SU-DHL-6 (cell line): ENCODE measurements around the gene TUBGCP6.
"Not testable (repeated sequence)": the region's sequence is repeated elsewhere in the genome, so short reads cannot be mapped to it uniquely, and the experiment has no call there.

ENCODE experiments used
- H2AFZ ChIP-seq: fragments of 200-600 bp; sonication (generic); 2 replicates; pipeline ENCODE4 v1.6.1; 2014; ENCODE audit warnings: low read depth, mild to moderate bottlenecking, moderate library complexity, mixed read lengths, antibody characterized with exemption, low read length; ENCODE audit not compliant: severe bottlenecking
- H3F3A ChIP-seq: fragments of 200-600 bp; shearing (Covaris generic); 2 replicates; pipeline ENCODE4 v1.6.0; 2016; ENCODE audit warnings: antibody characterized with exemption, mild to moderate bottlenecking; ENCODE audit not compliant: insufficient read depth
- H3K27ac ChIP-seq: fragments of 200-600 bp; sonication (generic); 2 replicates; pipeline ENCODE4 v1.5.1; 2016; ENCODE audit warnings: low read depth, mild to moderate bottlenecking, low read length, moderate library complexity, mixed read lengths
- H3K27me3 ChIP-seq: fragments of 200-600 bp; sonication (generic), shearing (Covaris generic); 2 replicates; pipeline ENCODE4 v1.6.0; 2014; ENCODE audit warnings: mild to moderate bottlenecking, low read length
- H3K36me3 ChIP-seq: fragments of 200-600 bp; sonication (generic); 2 replicates; pipeline ENCODE4 v1.6.1; 2014; ENCODE audit warnings: mild to moderate bottlenecking, low read length, mixed read lengths
- H3K4me2 ChIP-seq: fragments of 300-600, 200-600 bp; shearing (Covaris generic), sonication (generic); 2 replicates; pipeline ENCODE4 v1.6.0; 2014; ENCODE audit warnings: low read length, low read depth, mild to moderate bottlenecking; ENCODE audit not compliant: poor library complexity, severe bottlenecking
- H3K4me3 ChIP-seq: fragments of 200-600 bp; sonication (generic); 2 replicates; pipeline ENCODE4 v1.5.1; 2014; ENCODE audit warnings: antibody characterized with exemption, low read length, mild to moderate bottlenecking, mixed read lengths; ENCODE audit not compliant: insufficient read depth, poor library complexity, severe bottlenecking
- H3K79me2 ChIP-seq: fragments of 200-600 bp; sonication (generic); 2 replicates; pipeline ENCODE4 v1.6.1; 2014; ENCODE audit warnings: mild to moderate bottlenecking, low read length, moderate library complexity; ENCODE audit not compliant: insufficient read depth
- H3K9ac ChIP-seq: fragments of 200-600 bp; sonication (generic); 2 replicates; pipeline ENCODE4 v1.7.0; 2014; ENCODE audit warnings: mild to moderate bottlenecking, low read length
- H3K9me2 ChIP-seq: fragments of 200-600 bp; sonication (generic); replicated peaks from 2 replicates; pipeline ENCODE4 v1.6.1; 2014; ENCODE audit warnings: low read length; ENCODE audit not compliant: insufficient read depth
- H3K9me3 ChIP-seq: fragments of 200-600 bp; sonication (generic); 2 replicates; pipeline ENCODE4 v1.6.1; 2014; ENCODE audit warnings: low read length, mixed read lengths; ENCODE audit not compliant: insufficient read depth
- H4K20me1 ChIP-seq: fragments of 200-600 bp; sonication (generic); 2 replicates; pipeline ENCODE4 v1.6.1; 2014; ENCODE audit warnings: low read depth, mild to moderate bottlenecking, antibody characterized with exemption, low read length, moderate library complexity, mixed read lengths
- CTCF ChIP-seq: fragments of 200-600 bp; sonication (generic); IDR thresholded peaks from one replicate; pipeline ENCODE4 v1.5.1; 2017; ENCODE audit warnings: antibody characterized with exemption, mild to moderate bottlenecking, low read length, moderate library complexity; ENCODE audit not compliant: insufficient read depth, poor library complexity, severe bottlenecking
- EZH2phosphoT487 ChIP-seq: fragments of 200-600 bp; sonication (generic), shearing (Covaris generic); conservative IDR thresholded peaks from 2 replicates; pipeline ENCODE4 v1.6.1; 2018; ENCODE audit warnings: mild to moderate bottlenecking, antibody characterized with exemption, low read length, moderate library complexity, mixed read lengths

TUBGCP6 gene

GRCh38 chr22:50275181-50276055, 30.6 kb upstream of the TUBGCP6 start:
- Histone ChIP-seq H3K4me3 (no peak overlapping the region), H3K36me3 (no peaks in the 10 kb centered on the region), H3K9me3 (no peaks in the 10 kb centered on the region), H3K9ac (no peak overlapping the region), H3F3A (peaks cover 14% of the 10 kb centered on the region), H3K79me2 (no peaks in the 10 kb centered on the region), H4K20me1 (no peaks in the 10 kb centered on the region), H3K27me3 (no peaks in the 10 kb centered on the region), H3K27ac (no peak overlapping the region), H3K4me2 (no peak overlapping the region), H3K9me2 (no peaks in the 10 kb centered on the region), H2AFZ (no peak overlapping the region)
- TF ChIP-seq EZH2phosphoT487: no peak
- TF ChIP-seq CTCF: no peak

DNA sequence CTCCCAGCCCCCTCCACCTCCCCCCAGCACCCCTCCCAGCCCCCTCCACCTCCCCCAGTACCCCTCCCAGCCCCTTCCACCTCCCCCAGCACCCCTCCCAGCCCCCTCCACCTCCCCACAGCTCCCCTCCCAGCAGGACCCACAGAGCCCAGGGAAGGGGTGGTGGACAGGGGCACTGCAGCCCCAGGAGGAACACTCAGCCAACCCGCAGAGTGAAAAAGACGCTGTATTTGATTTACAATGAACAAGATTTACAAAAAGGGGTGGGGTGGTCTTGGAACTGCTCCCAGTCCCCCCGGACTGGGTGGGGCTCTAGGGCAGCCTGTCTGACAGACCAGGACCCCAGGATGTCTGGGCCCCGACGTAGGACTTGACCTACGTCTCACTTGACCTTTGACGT, 29.9 kb upstream of the TUBGCP6 start:
- no peak overlapping the region for H3K9ac ChIP-seq
- no peak overlapping the region for H2AFZ ChIP-seq
- peaks cover 14% of the 10 kb centered on the region for H3F3A ChIP-seq
- no peaks in the 10 kb centered on the region for H3K9me3 ChIP-seq
- no peaks in the 10 kb centered on the region for H3K9me2 ChIP-seq
- TF ChIP-seq EZH2phosphoT487 (no peak), CTCF (no peak)
- H3K79me2 ChIP-seq: no peaks in the 10 kb centered on the region
- H3K27me3 ChIP-seq: no peaks in the 10 kb centered on the region
- no peak overlapping the region for H3K4me2 ChIP-seq
- H4K20me1 ChIP-seq: no peaks in the 10 kb centered on the region
- no peak overlapping the region for H3K4me3 ChIP-seq
- H3K36me3 ChIP-seq: no peaks in the 10 kb centered on the region
- no peak overlapping the region for H3K27ac ChIP-seq

DNA sequence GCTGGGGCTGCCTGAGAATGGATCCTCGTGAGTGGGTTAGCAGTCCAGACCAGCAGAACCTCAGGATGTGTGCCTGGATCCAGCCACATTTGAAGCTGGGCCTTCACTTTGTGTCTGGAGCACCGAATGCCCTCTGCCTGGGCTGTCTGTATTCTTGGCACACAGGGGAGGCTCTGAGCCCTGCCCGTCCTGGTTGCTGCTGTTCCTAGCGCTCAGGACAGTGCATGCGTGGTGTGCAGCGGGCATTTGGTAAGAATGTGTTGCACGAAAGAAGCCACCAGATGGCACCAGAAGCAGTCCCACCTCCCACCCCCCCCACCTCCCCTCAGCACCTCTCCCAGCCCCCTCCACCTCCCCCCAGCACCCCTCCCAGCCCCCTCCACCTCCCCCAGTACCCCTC, 29.5 kb upstream of the TUBGCP6 start:
- H3F3A ChIP-seq: peaks cover 14% of the 10 kb centered on the region
- H3K9ac ChIP-seq: no peak overlapping the region
- no peaks in the 10 kb centered on the region for H3K36me3 ChIP-seq
- no peak overlapping the region for H3K4me3 ChIP-seq
- TF ChIP-seq CTCF (no peak), EZH2phosphoT487 (no peak)
- no peaks in the 10 kb centered on the region for H3K27me3 ChIP-seq
- no peaks in the 10 kb centered on the region for H3K79me2 ChIP-seq
- H3K9me3 ChIP-seq: no peaks in the 10 kb centered on the region
- H3K9me2 ChIP-seq: no peaks in the 10 kb centered on the region
- H2AFZ ChIP-seq: no peak overlapping the region
- H3K4me2 ChIP-seq: no peak overlapping the region
- no peaks in the 10 kb centered on the region for H4K20me1 ChIP-seq
- H3K27ac ChIP-seq: no peak overlapping the region

DNA sequence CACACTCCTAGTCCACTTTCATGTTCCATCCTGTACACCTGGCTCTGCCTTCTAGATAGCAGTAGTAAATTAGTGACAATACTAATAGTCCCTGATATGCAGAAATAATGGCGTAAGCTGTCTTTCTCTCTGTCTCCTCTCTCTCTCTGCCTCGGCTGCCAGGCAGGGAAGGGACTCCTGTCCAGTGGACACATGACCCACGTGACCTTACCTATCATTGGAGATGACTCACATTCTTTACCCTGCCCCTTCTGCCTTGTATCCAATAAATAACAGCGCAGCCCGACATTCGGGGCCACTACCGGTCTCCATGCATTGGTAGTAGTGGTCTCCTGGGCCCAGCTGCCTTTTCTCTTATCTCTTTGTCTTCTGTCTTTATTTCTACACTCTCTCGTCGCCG, 29.0 kb upstream of the TUBGCP6 start:
- H3K4me3 ChIP-seq, H3K9me2 ChIP-seq, H4K20me1 ChIP-seq, H3K9ac ChIP-seq, H3K27me3 ChIP-seq, H3K9me3 ChIP-seq, H3K4me2 ChIP-seq, H3K79me2 ChIP-seq, H3K27ac ChIP-seq, H2AFZ ChIP-seq, H3K36me3 ChIP-seq: not testable (repeated sequence)
- peaks cover 14% of the 10 kb centered on the region for H3F3A ChIP-seq

DNA sequence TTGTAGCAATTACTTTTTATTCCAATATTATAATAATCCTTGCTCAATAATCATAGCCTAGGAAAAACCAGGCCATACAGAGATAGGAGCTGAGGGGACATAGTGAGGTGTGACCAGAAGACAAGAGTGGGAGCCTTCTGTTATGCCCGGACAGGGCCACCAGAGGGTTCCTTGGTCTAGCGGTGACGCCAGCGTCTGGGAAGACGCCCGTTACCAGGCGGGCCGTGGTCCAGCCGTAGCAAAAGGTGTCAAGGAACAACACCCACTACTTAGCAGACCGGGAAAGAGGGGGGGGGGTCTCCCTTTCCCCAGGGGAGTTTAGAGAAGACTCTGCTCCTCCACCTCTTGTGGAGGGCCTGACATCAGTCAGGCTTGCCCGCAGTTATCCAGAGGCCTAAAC, 28.5 kb upstream of the TUBGCP6 start:
- H3F3A ChIP-seq: peaks cover 14% of the 10 kb centered on the region
- H3K36me3 ChIP-seq, H3K79me2 ChIP-seq, H3K27me3 ChIP-seq, H3K4me2 ChIP-seq, H4K20me1 ChIP-seq, H3K4me3 ChIP-seq, H2AFZ ChIP-seq, H3K27ac ChIP-seq, H3K9ac ChIP-seq, H3K9me2 ChIP-seq, H3K9me3 ChIP-seq: not testable (repeated sequence)
